Measurements from ENCODE around the gene PPP1R26. TPM values are rescaled to one million over a fixed set of nuclear protein-coding genes. Genes with fewer than 3 reads are reported as not detected.

The PPP1R26 gene
- total and polyA plus RNA-seq, 9 of the 15 experiments (the other 6 are each of a cell fraction or from before 2014, with no cell fraction given): 0.77 to 26.8 (median 9.3) TPM

DNA sequence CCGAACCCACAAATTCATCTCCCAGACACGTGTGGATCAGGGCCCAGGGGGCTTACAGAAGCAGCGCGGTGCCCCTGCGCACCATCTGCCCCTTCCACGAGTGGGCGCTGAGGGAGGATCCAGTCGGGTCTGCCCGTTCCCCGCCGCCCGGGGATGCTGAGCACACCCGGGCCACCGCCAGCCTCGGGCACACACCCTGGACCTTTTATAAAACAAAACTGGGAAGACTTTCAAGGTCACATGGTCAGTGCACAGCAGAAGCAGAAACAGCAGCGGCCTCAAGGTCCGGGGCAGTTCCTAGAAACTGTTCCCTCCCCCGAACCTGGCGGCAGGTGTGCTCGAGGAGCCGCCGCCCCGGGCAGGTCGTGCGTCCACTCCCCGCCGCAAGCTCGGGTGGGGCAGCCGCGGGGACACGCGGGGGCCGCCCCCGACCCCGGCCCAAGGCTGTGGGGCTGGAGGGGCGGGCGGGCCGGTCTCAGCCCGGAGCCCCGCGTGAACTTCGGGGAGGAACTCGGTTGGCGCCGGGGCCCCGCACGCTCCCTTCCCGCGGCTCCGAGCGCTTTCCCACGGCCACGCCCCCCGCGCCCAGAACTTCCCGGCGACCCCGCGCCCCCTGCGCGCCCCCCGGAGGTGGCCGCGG is 633 bp upstream of the PPP1R26 start (continued):
- TF ChIP-seq, protein P1, sequence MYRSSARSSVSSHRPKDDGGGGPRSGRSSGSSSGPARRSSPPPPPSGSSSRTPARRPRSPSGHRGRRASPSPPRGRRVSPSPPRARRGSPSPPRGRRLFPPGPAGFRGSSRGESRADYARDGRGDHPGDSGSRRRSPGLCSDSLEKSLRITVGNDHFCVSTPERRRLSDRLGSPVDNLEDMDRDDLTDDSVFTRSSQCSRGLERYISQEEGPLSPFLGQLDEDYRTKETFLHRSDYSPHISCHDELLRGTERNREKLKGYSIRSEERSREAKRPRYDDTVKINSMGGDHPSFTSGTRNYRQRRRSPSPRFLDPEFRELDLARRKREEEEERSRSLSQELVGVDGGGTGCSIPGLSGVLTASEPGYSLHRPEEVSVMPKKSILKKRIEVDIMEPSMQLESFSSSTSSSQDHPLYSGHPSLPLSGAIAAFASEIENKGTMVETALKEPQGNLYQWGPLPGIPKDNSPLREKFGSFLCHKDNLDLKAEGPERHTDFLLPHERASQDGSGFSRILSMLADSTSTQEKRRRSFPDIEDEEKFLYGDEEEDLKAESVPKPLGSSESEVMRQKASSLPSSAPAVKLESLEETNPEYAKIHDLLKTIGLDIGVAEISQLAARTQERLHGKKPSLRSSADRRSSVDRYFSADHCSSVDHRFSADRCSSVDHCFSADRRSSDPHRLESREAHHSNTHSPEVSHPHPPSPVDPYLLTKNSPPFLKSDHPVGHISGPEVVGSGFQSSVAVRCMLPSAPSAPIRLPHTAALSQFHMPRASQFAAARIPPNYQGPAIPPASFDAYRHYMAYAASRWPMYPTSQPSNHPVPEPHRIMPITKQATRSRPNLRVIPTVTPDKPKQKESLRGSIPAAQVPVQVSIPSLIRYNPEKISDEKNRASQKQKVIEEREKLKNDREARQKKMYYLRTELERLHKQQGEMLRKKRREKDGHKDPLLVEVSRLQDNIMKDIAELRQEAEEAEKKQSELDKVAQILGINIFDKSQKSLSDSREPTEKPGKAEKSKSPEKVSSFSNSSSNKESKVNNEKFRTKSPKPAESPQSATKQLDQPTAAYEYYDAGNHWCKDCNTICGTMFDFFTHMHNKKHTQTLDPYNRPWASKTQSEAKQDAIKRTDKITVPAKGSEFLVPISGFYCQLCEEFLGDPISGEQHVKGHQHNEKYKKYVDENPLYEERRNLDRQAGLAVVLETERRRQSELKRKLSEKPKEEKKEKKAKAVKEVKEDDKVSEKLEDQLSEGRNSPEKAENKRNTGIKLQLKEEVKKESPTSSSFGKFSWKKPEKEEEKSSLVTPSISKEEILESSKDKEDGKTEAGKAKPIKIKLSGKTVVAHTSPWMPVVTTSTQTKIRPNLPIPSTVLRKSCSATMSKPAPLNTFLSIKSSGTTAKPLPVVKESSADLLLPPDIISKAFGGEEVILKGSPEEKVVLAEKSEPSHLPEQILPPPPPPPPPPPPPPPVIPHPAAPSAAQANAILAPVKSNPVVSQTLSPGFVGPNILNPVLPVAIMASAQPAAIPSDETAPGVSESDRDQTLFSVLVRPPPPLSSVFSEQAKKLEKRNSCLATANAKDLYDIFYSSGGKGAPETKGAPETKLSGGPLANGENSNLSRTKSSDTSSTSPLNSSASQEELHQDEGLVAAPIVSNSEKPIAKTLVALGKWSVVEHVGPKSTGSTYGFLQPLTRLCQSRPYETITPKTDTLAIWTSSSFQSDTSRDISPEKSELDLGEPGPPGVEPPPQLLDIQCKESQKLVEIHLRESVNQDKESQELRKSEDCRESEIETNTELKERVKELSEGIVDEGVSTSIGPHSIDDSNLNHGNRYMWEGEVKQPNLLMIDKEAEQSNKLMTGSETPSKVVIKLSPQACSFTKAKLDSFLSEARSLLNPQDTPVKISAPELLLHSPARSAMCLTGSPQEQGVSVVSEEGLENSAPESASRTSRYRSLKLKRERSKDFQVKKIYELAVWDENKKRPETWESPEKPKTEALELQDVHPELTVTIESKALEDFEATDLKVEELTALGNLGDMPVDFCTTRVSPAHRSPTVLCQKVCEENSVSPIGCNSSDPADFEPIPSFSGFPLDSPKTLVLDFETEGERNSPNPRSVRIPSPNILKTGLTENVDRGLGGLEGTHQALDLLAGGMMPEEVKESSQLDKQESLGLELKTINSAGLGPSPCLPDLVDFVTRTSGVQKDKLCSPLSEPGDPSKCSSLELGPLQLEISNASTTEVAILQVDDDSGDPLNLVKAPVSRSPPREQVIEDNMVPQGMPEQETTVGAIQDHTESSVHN (IDR thresholded peaks at IDR 0.05; ENCODE audit: borderline replicate concordance in 1 of 2, low read depth in 1 of 2): no peak
- no peak for TF ChIP-seq RBM22 (IDR thresholded peaks at IDR 0.05; ENCODE audit: low read depth, low read length, poor library complexity, severe bottlenecking)
- no peak for TF ChIP-seq ILK (tag; IDR thresholded peaks at IDR 0.05; ENCODE audit: borderline replicate concordance, low read depth)
- peak; percentile 45 for TF ChIP-seq CCNT2 (IDR thresholded peaks at IDR 0.05; ENCODE audit: borderline replicate concordance, extremely low read depth, insufficient read length, low read depth, low read length)
- TF ChIP-seq, protein P2, sequence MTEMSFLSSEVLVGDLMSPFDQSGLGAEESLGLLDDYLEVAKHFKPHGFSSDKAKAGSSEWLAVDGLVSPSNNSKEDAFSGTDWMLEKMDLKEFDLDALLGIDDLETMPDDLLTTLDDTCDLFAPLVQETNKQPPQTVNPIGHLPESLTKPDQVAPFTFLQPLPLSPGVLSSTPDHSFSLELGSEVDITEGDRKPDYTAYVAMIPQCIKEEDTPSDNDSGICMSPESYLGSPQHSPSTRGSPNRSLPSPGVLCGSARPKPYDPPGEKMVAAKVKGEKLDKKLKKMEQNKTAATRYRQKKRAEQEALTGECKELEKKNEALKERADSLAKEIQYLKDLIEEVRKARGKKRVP (CRISPR knock-in tag; IDR thresholded peaks at IDR 0.05): no peak
- TF ChIP-seq PRPF4 (IDR thresholded peaks at IDR 0.05; ENCODE audit: insufficient read depth, low read depth, low read length, poor library complexity, severe bottlenecking): no peak
- no peak for TF ChIP-seq GTF2E2 (tag; IDR thresholded peaks at IDR 0.05)
- no peak for TF ChIP-seq POLR2B (IDR thresholded peaks at IDR 0.05; ENCODE audit: low read depth, partially characterized antibody)
- TF ChIP-seq, protein P3, sequence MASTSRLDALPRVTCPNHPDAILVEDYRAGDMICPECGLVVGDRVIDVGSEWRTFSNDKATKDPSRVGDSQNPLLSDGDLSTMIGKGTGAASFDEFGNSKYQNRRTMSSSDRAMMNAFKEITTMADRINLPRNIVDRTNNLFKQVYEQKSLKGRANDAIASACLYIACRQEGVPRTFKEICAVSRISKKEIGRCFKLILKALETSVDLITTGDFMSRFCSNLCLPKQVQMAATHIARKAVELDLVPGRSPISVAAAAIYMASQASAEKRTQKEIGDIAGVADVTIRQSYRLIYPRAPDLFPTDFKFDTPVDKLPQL (IDR thresholded peaks at IDR 0.05; ENCODE audit: extremely low read depth, insufficient read length): no peak
- no peak for TF ChIP-seq FOSL1 (tag; conservative IDR thresholded peaks at IDR 0.05)
- TF ChIP-seq, protein P4, sequence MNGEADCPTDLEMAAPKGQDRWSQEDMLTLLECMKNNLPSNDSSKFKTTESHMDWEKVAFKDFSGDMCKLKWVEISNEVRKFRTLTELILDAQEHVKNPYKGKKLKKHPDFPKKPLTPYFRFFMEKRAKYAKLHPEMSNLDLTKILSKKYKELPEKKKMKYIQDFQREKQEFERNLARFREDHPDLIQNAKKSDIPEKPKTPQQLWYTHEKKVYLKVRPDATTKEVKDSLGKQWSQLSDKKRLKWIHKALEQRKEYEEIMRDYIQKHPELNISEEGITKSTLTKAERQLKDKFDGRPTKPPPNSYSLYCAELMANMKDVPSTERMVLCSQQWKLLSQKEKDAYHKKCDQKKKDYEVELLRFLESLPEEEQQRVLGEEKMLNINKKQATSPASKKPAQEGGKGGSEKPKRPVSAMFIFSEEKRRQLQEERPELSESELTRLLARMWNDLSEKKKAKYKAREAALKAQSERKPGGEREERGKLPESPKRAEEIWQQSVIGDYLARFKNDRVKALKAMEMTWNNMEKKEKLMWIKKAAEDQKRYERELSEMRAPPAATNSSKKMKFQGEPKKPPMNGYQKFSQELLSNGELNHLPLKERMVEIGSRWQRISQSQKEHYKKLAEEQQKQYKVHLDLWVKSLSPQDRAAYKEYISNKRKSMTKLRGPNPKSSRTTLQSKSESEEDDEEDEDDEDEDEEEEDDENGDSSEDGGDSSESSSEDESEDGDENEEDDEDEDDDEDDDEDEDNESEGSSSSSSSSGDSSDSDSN (IDR thresholded peaks at IDR 0.05; ENCODE audit: borderline replicate concordance in 1 of 2, low read depth in 2 of 2, low read length in 2 of 2): peak in 1 of 2 experiments; percentile 40; a peak in 1 of 4 replicates
- no peak for TF ChIP-seq COPS2 (conservative IDR thresholded peaks at IDR 0.05)
- TF ChIP-seq SAFB (IDR thresholded peaks at IDR 0.05; ENCODE audit: borderline replicate concordance, low read depth, low read length): peak; percentile 86

Data from K562 (cell line).